CD14-positive monocyte (primary cell): ENCODE results near the gene KYNU. TPM values are rescaled to one million over a fixed set of nuclear protein-coding genes. Genes with fewer than 3 reads are reported as not detected.

Source experiments
- DNase-seq, 3 donors: peaks; one replicate each; pipeline ENCODE4 v3.0.0-alpha.2; 2011 to 2022
- H2AFZ ChIP-seq: 2 replicates; pipeline ENCODE4 v1.6.0; 2012; ENCODE audit warnings: mild to moderate bottlenecking, low read depth, low read length, inconsistent platforms; ENCODE audit not compliant: insufficient read depth, poor library complexity, severe bottlenecking
- H3K27ac ChIP-seq, 2 donors: 1 replicate in 1 of 2; 2 replicates in 1 of 2; pipeline ENCODE4 v1.5.1; 2012 to 2013; ENCODE audit warnings: low read length in 2 of 2, control low read depth in 1 of 2, inconsistent platforms in 1 of 2, low read depth in 1 of 2, mild to moderate bottlenecking in 1 of 2
- H3K27me3 ChIP-seq, 2 donors: one replicate each; pipeline versions ENCODE4 v1.6.0 to v1.6.1; 2011 to 2013; ENCODE audit warnings: low read length in 2 of 2; ENCODE audit not compliant: control insufficient read depth in 2 of 2, insufficient read depth in 2 of 2
- H3K36me3 ChIP-seq, 2 donors: replicated peaks in 1 of 2; 1 replicate in 1 of 2; 2 replicates in 1 of 2; pipeline versions ENCODE4 v1.5.1 to v1.6.1; 2012 to 2013; ENCODE audit warnings: low read length in 2 of 2, control low read depth in 1 of 2, inconsistent platforms in 1 of 2, mild to moderate bottlenecking in 1 of 2; ENCODE audit not compliant: insufficient read depth in 2 of 2, control insufficient read depth in 1 of 2
- H3K4me1 ChIP-seq, 2 donors: 1 replicate in 1 of 2; 2 replicates in 1 of 2; pipeline versions ENCODE4 v1.5.1 to v1.6.1; 2012 to 2013; ENCODE audit warnings: low read length in 2 of 2, control low read depth in 1 of 2, inconsistent platforms in 1 of 2, mild to moderate bottlenecking in 1 of 2, moderate library complexity in 1 of 2; ENCODE audit not compliant: insufficient read depth in 2 of 2, control insufficient read depth in 1 of 2
- H3K4me2 ChIP-seq: replicated peaks from 2 replicates; pipeline ENCODE3; 2012; ENCODE audit warnings: low read length, moderate library complexity, mild to moderate bottlenecking; ENCODE audit not compliant: poor library complexity, severe bottlenecking; ENCODE audit errors: extremely low read depth
- H3K4me3 ChIP-seq, 3 experiments: fragments of 200-600 bp in 1 of 3; sonication (generic) in 1 of 3; replicated peaks in 1 of 3; 1 replicate in 2 of 3; 2 replicates in 1 of 3; pipeline ENCODE4 v1.5.1; 2011 to 2013; ENCODE audit warnings: low read length in 3 of 3, mild to moderate bottlenecking in 3 of 3, control low read depth in 2 of 3, low read depth in 2 of 3, inconsistent platforms in 1 of 3, moderate library complexity in 1 of 3
- H3K79me2 ChIP-seq: 2 replicates; pipeline ENCODE4 v1.6.0; 2012; ENCODE audit warnings: mild to moderate bottlenecking, control low read depth, inconsistent platforms, low read length, moderate library complexity; ENCODE audit not compliant: insufficient read depth
- H3K9ac ChIP-seq: 2 replicates; pipeline ENCODE4 v1.6.0; 2017; ENCODE audit warnings: low read length, mild to moderate bottlenecking; ENCODE audit not compliant: insufficient read depth, poor library complexity, severe bottlenecking
- H3K9me3 ChIP-seq, 2 donors: replicated peaks in 1 of 2; 1 replicate in 1 of 2; 2 replicates in 1 of 2; pipeline versions ENCODE4 v1.5.1 to v1.6.1; 2012 to 2013; ENCODE audit warnings: low read length in 2 of 2, control low read depth in 1 of 2; ENCODE audit not compliant: control insufficient read depth in 1 of 2, insufficient read depth in 1 of 2
- H4K20me1 ChIP-seq: 2 replicates; pipeline ENCODE4 v1.6.0; 2012; ENCODE audit warnings: mild to moderate bottlenecking, low read length, control low read depth, moderate library complexity; ENCODE audit not compliant: insufficient read depth
- H3K27ac Mint-ChIP-seq, 7 donors: one replicate each; pipeline ENCODE4 v1.8.0; 2020; ENCODE audit warnings: mild to moderate bottlenecking in 7 of 7, mixed read lengths in 7 of 7, moderate library complexity in 6 of 7, inconsistent platforms in 2 of 7
- H3K27me3 Mint-ChIP-seq, 3 donors: one replicate each; pipeline ENCODE4 v1.8.0; 2021 to 2022; ENCODE audit warnings: low read depth in 3 of 3, mild to moderate bottlenecking in 3 of 3, mixed read lengths in 3 of 3, moderate library complexity in 3 of 3, inconsistent platforms in 1 of 3
- H3K36me3 Mint-ChIP-seq, 2 donors: one replicate each; pipeline ENCODE4 v1.8.0; 2020; ENCODE audit warnings: mixed read lengths in 2 of 2, inconsistent platforms in 1 of 2, mild to moderate bottlenecking in 1 of 2
- H3K4me1 Mint-ChIP-seq: one replicate; pipeline ENCODE4 v1.8.0; 2020; ENCODE audit warnings: mild to moderate bottlenecking, mixed read lengths
- H3K4me3 Mint-ChIP-seq, 2 donors: one replicate each; pipeline ENCODE4 v1.8.0; 2020; ENCODE audit warnings: mild to moderate bottlenecking in 2 of 2, mixed read lengths in 2 of 2, moderate library complexity in 1 of 2
- H3K9me3 Mint-ChIP-seq, 7 donors: one replicate each; pipeline ENCODE4 v1.8.0; 2020 to 2022; ENCODE audit warnings: mixed read lengths in 7 of 7, mild to moderate bottlenecking in 6 of 7, moderate library complexity in 6 of 7, inconsistent platforms in 2 of 7
- WGBS: methylation state at CpG from one replicate; pipeline ENCODE4 v1.1.5; 2013; ENCODE audit warnings: missing lambda C conversion rate; ENCODE audit not compliant: insufficient coverage; 5-methylcytosine and 5-hydroxymethylcytosine counted together
- intact Hi-C, 2 donors: fragments of 100-400 bp; cut with micrococcal nuclease; formaldehyde crosslinking; loops; one replicate each; pipeline versions ENCODE4 v1.15.0 to v1.15.1; 2023
- polyA plus RNA-seq, 3 donors: library from polyadenylated mRNA; depleted of rRNA in 1 of 3; unstranded in 2 of 3; stranded (reverse) in 1 of 3; fragments of 300-500 nt in 2 of 3; fragments of >200 nt in 1 of 3; fragmentation: Illumina TruSeq in 2 of 3; gene quantifications; 1 replicate in 2 of 3; 2 replicates in 1 of 3; pipeline ENCODE4 v1.2.3, GENCODE V29; 2012 to 2021
- TF ChIP-seq, protein P1 (sequence below): fragments of 200-600 bp; IDR thresholded peaks from one replicate; pipeline ENCODE4 v1.8.0; 2022; ENCODE audit warnings: antibody characterized with exemption, mild to moderate bottlenecking

Gene KYNU
- polyA plus RNA-seq, 3 donors = 40.7 to 132 (median 131) TPM

DNA sequence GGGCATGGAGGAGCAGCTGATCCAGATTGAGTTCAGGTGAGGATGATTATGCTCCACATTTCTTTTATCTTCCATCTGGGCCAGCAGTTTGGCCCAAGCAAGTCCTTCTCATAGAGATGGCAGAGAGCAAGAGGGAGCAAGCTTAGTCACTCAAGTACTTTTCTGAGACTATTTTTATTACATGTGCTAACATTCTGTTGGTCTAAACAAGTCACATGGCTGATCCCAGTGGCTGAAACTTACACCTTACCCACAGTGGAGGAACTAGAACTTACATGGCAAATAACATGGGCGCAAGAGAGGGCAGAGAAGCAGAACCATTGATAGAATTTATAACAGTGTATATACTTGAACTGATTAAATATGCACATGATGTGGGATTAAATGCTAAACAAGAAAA lies 105.7 kb downstream of the KYNU start:
- Histone ChIP-seq H2AFZ (no peak overlapping the region), H3K79me2 (no peaks in the 10 kb centered on the region), H3K4me1 (no peaks in the 10 kb centered on the region), H3K36me3 (peaks cover 37 to 68% of the 10 kb centered on the region in 2 donors), H3K9ac (no peak overlapping the region), H3K27me3 (no peaks in the 10 kb centered on the region), H3K4me3 (no peak overlapping the region), H3K27ac (no peak overlapping the region), H4K20me1 (peaks cover 77% of the 10 kb centered on the region), H3K9me3 (no peaks in the 10 kb centered on the region), H3K4me2 (no peak overlapping the region)
- no CpG with 5 or more reads among the region's 1 CpG for WGBS
- Mint-ChIP-seq H3K27me3 (no peaks in the 10 kb centered on the region), H3K9me3 (no peaks in the 10 kb centered on the region), H3K36me3 (peaks cover 51% of the 10 kb centered on the region in 2 donors), H3K27ac (peak overlapping the region in 2 of 7 donors; percentile 46 to 59), H3K4me1 (peaks cover 2% of the 10 kb centered on the region), H3K4me3 (no peak overlapping the region)
- DNase-seq = no peak
- intact Hi-C loops = no loop called here
- TF ChIP-seq, protein P1, sequence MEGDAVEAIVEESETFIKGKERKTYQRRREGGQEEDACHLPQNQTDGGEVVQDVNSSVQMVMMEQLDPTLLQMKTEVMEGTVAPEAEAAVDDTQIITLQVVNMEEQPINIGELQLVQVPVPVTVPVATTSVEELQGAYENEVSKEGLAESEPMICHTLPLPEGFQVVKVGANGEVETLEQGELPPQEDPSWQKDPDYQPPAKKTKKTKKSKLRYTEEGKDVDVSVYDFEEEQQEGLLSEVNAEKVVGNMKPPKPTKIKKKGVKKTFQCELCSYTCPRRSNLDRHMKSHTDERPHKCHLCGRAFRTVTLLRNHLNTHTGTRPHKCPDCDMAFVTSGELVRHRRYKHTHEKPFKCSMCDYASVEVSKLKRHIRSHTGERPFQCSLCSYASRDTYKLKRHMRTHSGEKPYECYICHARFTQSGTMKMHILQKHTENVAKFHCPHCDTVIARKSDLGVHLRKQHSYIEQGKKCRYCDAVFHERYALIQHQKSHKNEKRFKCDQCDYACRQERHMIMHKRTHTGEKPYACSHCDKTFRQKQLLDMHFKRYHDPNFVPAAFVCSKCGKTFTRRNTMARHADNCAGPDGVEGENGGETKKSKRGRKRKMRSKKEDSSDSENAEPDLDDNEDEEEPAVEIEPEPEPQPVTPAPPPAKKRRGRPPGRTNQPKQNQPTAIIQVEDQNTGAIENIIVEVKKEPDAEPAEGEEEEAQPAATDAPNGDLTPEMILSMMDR = no peak

DNA sequence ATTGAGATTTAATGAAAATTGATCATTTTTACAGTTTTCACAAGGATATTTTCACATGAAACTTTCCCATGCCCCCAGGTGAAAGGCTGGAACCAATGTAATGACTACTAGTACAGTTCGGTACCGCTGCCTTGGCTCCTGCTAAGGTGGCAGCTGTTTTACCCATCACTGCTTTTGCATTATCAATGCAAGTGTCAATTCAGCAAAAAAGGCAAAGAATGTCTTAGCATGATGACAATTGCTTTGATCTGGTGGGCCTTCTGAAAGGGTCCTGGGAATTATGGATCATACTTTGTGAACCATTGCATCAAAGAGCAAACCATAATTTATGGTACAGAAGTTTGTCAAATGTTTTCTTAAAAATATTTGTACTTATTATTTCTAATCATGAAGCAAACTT lies 107.2 kb downstream of the KYNU start:
- Histone ChIP-seq H3K79me2 (no peaks in the 10 kb centered on the region), H3K27me3 (no peaks in the 10 kb centered on the region), H3K4me3 (no peak overlapping the region), H3K9me3 (no peaks in the 10 kb centered on the region), H3K27ac (no peak overlapping the region), H3K4me1 (peaks cover 3 to 4% of the 10 kb centered on the region in 2 donors), H3K4me2 (no peak overlapping the region), H2AFZ (no peak overlapping the region), H4K20me1 (peaks cover 80% of the 10 kb centered on the region), H3K36me3 (peaks cover 37 to 72% of the 10 kb centered on the region in 2 donors), H3K9ac (no peak overlapping the region)
- no peak overlapping the region for H3K4me3 Mint-ChIP-seq
- peaks cover 50 to 51% of the 10 kb centered on the region in 2 donors for H3K36me3 Mint-ChIP-seq
- no CpG with 5 or more reads among the region's 2 CpGs for WGBS
- no peak overlapping the region for H3K27ac Mint-ChIP-seq
- no peak for DNase-seq
- TF ChIP-seq, protein P1 = no peak
- intact Hi-C loops = no loop called here
- no peaks in the 10 kb centered on the region for H3K27me3 Mint-ChIP-seq
- no peaks in the 10 kb centered on the region for H3K9me3 Mint-ChIP-seq
- H3K4me1 Mint-ChIP-seq = peaks cover 8% of the 10 kb centered on the region
